GM13977 (cell line): ENCODE data around the gene BLVRB.
"Not testable (repeated sequence)": the region's sequence is repeated elsewhere in the genome, so short reads cannot be mapped to it uniquely, and the experiment has no call there.

ENCODE experiments used
- DNase-seq: peaks from one replicate; pipeline ENCODE4 v3.0.0; 2012; ENCODE audit warnings: low spot score
- in situ Hi-C: fragments of 300-500 bp; cut with MboI; formaldehyde crosslinking; loops from one replicate; pipeline ENCODE4 v1.12.0; 2022; ENCODE audit warnings: low sequenced_read_pairs, low pct_unique_long_range_greater_than_20kb, mixed read lengths, inconsistent platforms; ENCODE audit not compliant: unreplicated experiment
- TF ChIP-seq, protein P1 (sequence below): IDR thresholded peaks from 2 replicates; pipeline ENCODE4 v1.5.1; 2012; ENCODE audit warnings: mild to moderate bottlenecking, control low read depth; ENCODE audit not compliant: insufficient read depth; ENCODE audit errors: extremely low read depth, missing control alignments

Gene BLVRB

DNA sequence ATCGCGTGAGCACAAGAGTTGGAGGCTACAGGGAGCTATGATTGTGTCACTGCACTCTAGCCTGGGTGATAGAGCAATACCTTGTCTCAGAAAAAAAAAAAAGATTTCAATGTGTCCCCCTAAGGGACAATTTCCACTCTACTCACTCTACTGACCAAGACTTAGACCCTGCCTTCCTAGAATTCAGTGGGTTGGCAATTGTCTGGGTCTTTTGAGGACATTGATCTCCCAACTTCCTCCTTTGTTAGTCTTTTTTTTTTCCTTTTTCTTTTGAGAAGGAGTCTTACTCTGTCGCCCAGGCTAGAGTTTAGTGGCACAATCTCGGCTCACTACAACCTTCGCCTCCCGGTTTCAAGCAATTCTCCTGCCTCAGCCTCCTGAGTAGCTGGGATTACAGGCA, 3.5 kb upstream of the BLVRB start:
- in situ Hi-C loops = no loop called here
- TF ChIP-seq, protein P1, sequence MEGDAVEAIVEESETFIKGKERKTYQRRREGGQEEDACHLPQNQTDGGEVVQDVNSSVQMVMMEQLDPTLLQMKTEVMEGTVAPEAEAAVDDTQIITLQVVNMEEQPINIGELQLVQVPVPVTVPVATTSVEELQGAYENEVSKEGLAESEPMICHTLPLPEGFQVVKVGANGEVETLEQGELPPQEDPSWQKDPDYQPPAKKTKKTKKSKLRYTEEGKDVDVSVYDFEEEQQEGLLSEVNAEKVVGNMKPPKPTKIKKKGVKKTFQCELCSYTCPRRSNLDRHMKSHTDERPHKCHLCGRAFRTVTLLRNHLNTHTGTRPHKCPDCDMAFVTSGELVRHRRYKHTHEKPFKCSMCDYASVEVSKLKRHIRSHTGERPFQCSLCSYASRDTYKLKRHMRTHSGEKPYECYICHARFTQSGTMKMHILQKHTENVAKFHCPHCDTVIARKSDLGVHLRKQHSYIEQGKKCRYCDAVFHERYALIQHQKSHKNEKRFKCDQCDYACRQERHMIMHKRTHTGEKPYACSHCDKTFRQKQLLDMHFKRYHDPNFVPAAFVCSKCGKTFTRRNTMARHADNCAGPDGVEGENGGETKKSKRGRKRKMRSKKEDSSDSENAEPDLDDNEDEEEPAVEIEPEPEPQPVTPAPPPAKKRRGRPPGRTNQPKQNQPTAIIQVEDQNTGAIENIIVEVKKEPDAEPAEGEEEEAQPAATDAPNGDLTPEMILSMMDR = no peak
- DNase-seq = no peak

DNA sequence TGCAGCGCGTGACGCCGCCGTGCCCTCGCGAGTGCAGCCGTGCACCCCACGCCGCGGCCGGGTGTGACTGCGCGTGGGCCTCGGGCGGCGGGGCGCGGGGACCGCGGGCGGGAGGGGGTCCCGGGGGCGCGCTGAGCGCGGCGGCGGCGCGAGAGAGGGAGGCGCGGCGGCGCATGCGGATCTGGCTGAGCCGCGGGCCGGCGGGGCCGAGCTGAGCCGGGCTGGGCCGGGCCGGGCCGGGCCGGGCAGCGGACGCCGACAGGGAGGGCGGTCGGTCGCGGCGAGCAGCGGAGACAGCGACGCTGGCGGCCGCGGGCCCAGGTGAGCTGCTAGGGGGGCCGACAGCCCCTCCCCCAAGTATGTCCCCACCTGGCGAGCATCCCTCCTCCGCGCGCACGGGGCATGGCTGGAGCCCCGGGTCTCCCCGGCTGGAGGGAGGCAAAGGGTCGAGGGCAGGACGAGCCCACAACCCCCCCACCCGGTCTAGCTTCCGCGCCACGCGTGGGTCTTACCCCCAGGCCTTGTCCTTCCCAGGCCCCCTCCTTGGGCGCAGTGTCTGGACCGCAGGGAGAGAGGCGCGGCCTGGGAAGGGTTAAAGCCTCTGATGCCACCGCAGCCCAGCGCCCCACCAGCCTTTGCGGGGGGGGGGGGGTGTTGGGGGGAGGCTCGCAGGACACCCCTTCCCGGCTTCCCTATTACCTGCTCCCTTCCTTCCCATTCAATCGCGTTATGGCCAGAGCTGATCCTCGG, 1.6 kb upstream of the BLVRB start, which contains the start of gene SPTBN4:
SPTBN4 (plus strand) TSS at position 17 of the 750 bp plus-strand sequence. CDS start 5,621 bp downstream, outside the sequence.
- DNase-seq = peak; percentile 50
- in situ Hi-C loops = no loop called here
- TF ChIP-seq, protein P1 = no peak

DNA sequence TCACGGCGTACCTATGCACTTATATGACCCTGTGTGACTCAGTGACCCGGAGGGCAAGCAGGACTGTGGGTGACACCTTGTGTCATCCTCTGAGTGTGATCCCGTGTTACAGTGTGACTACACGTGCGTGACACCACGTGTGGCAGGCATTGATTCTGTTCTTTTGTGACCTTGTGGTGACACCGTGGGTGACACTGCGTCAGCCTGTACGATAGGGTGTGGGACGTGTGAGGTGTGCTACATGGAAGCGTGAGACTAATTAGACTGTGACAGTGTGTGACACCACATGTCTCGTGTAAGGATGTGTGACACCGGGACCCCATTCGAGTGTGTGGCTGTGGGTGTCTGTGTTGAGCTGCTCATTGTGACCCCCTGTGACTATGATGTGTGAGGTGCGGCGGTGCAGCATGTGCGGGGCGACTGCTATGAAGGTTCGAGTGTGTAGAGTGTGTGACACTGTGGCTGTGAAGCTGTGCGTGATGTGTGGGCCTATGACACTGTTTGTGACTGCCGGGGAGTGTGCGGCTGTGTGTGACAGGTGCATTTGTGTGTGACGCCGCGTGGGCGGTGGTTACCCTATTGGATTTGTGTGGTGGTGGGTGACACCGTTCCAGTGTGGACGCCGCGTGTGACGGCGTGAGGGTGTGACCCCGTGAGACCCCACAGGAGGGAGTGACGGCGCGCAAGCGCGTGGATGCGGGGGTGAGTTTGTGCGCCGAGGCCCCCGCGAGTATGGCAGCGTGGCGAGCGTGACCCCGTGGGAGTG, 857 bp upstream of the BLVRB start:
- in situ Hi-C loops = no loop called here
- TF ChIP-seq, protein P1 = no peak
- peak; percentile 51 for DNase-seq

DNA sequence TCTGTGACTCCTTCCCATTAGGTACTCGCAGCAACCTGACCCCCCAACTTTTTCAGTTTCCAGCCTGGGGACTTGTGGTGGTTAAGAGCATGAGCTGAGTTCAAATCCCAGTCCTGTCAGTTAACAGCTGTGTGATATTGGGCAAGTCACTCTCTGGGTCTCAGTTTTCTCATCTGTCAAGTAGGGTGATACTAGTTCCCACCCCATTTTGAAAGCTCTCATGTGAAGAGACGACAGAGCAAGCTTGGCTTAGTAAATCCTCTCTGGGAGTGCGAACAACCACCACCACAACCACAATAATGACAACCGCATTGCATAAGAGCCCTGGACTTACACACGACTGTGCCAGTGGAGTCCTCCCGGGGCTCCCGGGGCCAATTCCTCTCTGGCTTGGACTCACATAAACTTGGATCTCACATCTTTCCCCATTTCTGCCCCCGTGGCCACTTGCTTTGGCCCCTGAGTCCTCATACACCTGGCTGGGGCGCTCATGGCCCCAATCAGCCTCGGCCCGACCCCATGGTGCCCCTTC, 454 bp downstream of the BLVRB start:
- TF ChIP-seq, protein P1 = no peak
- DNase-seq = no peak
- in situ Hi-C loops = no loop called here

DNA sequence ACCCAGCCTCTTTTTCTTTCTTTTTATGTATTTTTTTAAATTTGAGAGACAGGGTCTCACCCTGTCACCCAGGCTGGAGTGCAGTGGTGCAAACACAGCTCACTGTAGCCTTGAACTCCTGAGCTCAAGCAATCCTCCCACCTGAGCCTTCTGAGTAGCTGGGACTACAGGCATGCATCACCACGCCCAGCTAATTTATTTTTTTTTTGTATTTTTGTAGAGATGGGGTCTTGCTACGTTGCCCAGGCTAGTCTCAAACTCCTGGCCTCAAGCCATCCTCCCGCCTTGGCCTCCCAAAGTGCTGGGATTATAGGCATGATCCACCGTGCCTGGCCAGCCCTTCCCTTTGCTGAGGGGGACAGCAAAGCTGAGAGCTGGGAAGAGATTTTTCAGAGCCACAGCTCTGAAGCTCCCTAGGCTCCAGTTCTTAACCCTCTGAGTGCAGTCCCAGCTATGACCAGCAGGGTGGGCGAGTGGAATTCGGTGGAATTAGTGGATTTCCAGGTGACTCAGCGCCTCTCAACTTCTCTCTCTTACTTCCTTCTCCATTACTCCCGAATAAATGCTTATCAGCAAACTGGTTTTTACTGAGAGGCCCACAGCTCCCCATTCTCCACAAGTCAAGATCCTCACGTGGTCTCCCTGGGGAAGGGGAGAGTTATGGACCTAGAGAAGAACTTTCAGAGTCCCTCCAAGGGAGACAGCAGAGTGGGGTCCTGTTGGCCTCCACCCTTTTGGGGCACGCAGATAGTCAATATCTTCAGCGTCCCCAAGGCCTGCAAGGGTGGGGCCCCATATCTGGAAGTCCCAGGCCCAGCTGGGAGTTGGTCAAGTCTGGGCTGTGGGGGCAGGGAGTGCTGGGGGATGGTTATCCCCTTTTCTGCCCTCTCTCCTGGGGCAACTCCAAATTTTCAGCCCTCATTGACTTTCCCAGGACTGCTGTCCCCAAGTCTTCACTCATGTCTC, 1.2 kb downstream of the BLVRB start:
- in situ Hi-C loops = no loop called here
- TF ChIP-seq, protein P1 = peak; percentile 82
- DNase-seq = peak; percentile 54

DNA sequence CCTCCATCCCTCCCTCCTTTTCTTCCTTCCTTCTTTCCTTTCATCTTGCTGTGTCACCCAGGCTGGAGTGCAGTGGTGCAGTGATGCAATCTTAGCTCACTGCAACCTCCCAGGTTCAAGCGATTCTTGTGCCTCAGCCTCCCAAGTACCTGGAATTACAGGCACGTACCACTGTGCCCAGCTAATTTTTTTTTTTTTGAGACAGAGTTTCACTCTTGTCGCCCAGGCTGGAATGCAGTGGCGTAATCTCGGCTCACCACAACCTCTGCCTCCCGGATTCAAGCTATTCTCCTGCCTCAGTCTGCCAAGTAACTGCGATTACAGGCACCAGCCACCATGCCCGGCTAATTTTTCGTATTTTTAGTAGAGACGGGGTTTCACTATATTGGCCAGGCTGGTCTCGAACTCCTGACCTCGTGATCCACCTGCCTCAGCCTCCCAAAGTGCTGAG, 1.9 kb downstream of the BLVRB start:
- DNase-seq, in situ Hi-C loops: not testable (repeated sequence)
